HG03045 (cell line): ENCODE measurements around the gene FXYD1.

Source experiments
- ATAC-seq: cut with Tn5 transposase; IDR thresholded peaks from one replicate; pipeline ENCODE4 v1.9.1; 2021; ENCODE audit warnings: mild to moderate bottlenecking, moderate library complexity; ENCODE audit not compliant: unreplicated experiment

FXYD1 gene

DNA sequence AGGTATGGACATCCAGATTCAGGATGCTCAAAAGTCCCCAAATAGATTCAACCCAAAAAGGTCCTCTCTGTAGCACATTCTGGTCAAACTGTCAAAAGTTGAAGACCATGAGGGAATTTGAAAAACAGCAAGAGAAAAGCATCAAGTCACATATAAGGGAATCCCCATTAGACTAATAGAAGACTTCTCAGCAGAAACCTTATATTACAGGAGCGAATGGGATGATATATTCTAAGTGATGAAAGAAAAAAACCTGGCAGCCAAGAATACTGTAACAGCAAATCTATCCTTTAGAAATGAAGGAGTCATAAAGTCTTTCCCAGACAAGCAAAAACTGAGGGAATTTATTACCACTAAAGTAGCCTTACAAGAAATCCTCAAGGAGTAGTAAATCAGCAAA lies 45.6 kb downstream of the FXYD1 start:
- no peak for ATAC-seq

DNA sequence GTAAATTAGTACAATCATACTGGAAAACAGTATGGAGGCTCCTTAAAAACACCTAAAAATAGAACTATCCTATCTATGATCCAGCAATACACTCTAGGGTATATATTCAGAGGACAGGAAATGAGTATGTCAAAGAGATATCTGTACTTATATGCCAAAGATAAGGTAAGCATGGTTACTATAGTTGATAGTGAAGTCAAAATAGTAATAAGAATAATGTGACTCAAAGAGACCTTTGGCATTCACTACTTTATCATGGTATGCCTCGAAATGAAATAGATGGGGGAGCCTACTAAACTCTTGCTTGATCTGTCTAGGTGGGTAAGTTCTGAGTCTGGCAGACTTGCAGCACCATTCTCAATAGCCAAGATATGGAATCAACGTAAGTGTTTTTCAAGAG lies 46.3 kb downstream of the FXYD1 start:
- ATAC-seq = no peak
